Measurements from ENCODE around the gene UBTD2.

UBTD2 gene

DNA sequence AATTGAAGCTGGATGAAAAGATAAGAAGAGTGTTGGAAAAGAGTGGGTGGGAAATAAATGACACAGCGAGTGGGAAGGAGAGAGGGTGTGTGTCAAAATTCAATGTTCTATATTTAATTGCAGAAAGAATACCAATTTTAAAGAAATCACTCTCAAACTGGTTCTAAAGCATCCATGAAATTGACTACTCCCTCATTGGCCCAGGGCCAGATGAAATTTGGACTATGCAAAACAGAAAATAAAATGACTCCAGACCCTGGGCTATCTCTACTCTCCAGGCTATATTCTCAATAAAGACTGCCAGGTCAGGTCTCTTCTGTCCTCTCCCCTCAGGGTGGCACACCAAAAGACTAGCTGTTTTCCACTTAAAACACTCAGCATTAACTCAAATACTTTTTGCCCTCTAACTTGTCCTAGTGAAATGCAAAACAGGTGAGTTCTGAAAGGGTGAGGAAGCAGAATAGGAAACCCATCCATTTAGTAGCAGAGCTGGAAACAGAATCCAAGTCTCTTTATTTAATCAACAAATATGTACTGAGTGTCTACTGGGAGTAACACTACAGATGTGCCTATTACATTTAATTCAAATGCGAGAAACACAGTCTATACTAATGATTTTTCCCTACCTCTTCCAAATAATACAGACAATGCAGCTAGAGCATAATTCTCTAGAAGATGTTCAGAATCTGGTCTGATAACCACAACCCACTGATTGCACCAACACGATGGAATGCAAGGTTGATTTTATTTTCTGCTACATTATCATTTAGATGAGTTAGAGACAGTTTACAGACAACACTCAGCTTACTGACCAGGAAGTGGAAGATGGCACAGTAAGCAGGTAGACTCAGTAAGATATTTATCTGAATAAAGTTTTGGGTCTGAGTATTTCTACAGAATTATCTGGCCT, 47.5 kb downstream of the UBTD2 start:
- peaks cover 13% of the 10 kb centered on the region for H3K79me2 ChIP-seq (ENCODE audit: insufficient read depth, low read length)
- TF ChIP-seq CTCF (IDR thresholded peaks at IDR 0.05; ENCODE audit: borderline replicate concordance, extremely low read depth, low read length, poor library complexity, severe bottlenecking), result no peak
- DNase-seq (no peak), ATAC-seq (ENCODE audit: insufficient read depth, low read depth) (no peak)
- no peaks in the 10 kb centered on the region for H3K9me3 ChIP-seq (ENCODE audit: insufficient read depth, low read length, severe bottlenecking)
- no peak overlapping the region for H3K27ac ChIP-seq (ENCODE audit: low read length)
- H3K4me2 ChIP-seq (ENCODE audit: insufficient read depth, low read length), result no peak overlapping the region
- H3K4me1 ChIP-seq (ENCODE audit: insufficient read depth, low read length), result peaks cover 21% of the 10 kb centered on the region
- no peak overlapping the region for H3K9ac ChIP-seq (ENCODE audit: low read depth, low read length)
- peaks cover 29% of the 10 kb centered on the region for H3K36me3 ChIP-seq (ENCODE audit: insufficient read depth, low read length)
- peaks cover 18% of the 10 kb centered on the region; the same call in 1 of the 2 replicates for H4K20me1 ChIP-seq (ENCODE audit: insufficient read depth, low read length)
- no peaks in the 10 kb centered on the region for H3K27me3 ChIP-seq (ENCODE audit: insufficient read depth, low read length, poor library complexity)
- H2AFZ ChIP-seq (ENCODE audit: low read depth, low read length), result no peak overlapping the region
- no peak overlapping the region for H3K4me3 ChIP-seq (ENCODE audit: low read depth in 1 of 2, low read length in 2 of 2)

DNA sequence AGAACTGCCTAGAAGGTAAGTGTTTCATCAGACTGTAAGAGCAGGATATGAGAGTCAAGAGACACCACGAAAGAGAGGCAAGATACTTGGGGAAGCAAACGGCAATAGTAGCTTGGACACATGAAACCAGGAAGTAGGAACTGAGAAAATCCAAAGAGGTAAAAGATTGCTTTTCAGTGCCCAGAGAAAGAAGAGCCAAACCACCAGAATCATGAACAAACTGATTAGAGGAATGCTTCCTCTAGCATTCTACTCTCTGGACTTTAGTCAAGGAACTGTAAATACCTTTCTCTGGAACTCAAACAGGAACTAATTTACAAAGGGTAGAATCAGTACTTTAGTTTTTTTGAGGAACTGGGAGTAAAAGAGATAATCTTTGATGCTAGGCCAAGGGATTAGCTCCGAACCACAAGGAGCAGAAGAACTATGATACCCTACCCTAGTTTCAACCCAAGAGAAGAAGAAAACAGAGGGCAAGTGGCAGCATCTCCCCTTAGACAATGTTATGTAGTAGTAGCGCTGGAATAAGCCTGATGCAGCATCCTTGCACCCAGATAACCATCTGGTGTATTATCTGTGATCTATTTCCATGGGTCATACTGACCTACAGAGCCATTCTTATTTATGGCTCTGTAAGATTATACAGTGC, 48.3 kb downstream of the UBTD2 start:
- DNase-seq (no peak), ATAC-seq (ENCODE audit: insufficient read depth, low read depth) (no peak)
- H3K27ac ChIP-seq (ENCODE audit: low read length), result no peak overlapping the region
- no peak overlapping the region for H3K9ac ChIP-seq (ENCODE audit: low read depth, low read length)
- H3K27me3 ChIP-seq (ENCODE audit: insufficient read depth, low read length, poor library complexity), result no peaks in the 10 kb centered on the region
- TF ChIP-seq EZH2 (IDR thresholded peaks at IDR 0.05; ENCODE audit: borderline replicate concordance, low read depth, low read length, severe bottlenecking) (no peak), CTCF (IDR thresholded peaks at IDR 0.05; ENCODE audit: borderline replicate concordance, extremely low read depth, low read length, poor library complexity, severe bottlenecking) (no peak)
- peaks cover 21% of the 10 kb centered on the region for H3K4me1 ChIP-seq (ENCODE audit: insufficient read depth, low read length)
- H3K79me2 ChIP-seq (ENCODE audit: insufficient read depth, low read length), result peaks cover 13% of the 10 kb centered on the region
- no peak overlapping the region for H2AFZ ChIP-seq (ENCODE audit: low read depth, low read length)
- H3K9me3 ChIP-seq (ENCODE audit: insufficient read depth, low read length, severe bottlenecking), result no peaks in the 10 kb centered on the region
- peaks cover 18% of the 10 kb centered on the region; the same call in 1 of the 2 replicates for H4K20me1 ChIP-seq (ENCODE audit: insufficient read depth, low read length)
- no peak overlapping the region for H3K4me2 ChIP-seq (ENCODE audit: insufficient read depth, low read length)
- H3K4me3 ChIP-seq (ENCODE audit: low read depth in 1 of 2, low read length in 2 of 2), result no peak overlapping the region
- peaks cover 37% of the 10 kb centered on the region for H3K36me3 ChIP-seq (ENCODE audit: insufficient read depth, low read length)

DNA sequence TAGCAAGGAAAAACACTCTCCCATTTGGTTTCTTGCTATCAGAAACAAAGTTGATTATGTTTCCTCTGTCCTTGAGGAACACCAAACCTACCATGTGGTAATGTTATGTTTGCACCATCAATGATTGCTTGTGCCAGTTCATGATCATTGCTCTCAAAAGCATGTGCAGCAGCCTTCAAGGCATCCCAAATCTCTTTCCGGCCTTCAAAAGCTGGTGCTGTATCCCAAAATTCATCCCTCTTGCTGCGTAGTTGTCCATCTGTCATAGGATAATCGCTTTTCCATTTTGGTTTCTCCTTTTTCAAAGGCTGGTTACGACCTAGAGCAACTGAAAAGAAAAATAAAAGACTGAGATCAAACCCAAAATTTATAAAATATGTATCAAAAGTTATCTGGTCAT, 49.5 kb downstream of the UBTD2 start:
- Histone ChIP-seq H3K4me1 (ENCODE audit: insufficient read depth, low read length) (peaks cover 15% of the 10 kb centered on the region), H3K9me3 (ENCODE audit: insufficient read depth, low read length, severe bottlenecking) (no peaks in the 10 kb centered on the region), H3K27ac (ENCODE audit: low read length) (no peak overlapping the region), H3K36me3 (ENCODE audit: insufficient read depth, low read length) (peaks cover 44% of the 10 kb centered on the region), H3K9ac (ENCODE audit: low read depth, low read length) (no peak overlapping the region), H3K79me2 (ENCODE audit: insufficient read depth, low read length) (peaks cover 10% of the 10 kb centered on the region), H3K4me3 (ENCODE audit: low read depth in 1 of 2, low read length in 2 of 2) (no peak overlapping the region), H3K27me3 (ENCODE audit: insufficient read depth, low read length, poor library complexity) (no peaks in the 10 kb centered on the region), H2AFZ (ENCODE audit: low read depth, low read length) (no peak overlapping the region), H4K20me1 (ENCODE audit: insufficient read depth, low read length) (peaks cover 15% of the 10 kb centered on the region; the same call in 1 of the 2 replicates), H3K4me2 (ENCODE audit: insufficient read depth, low read length) (no peak overlapping the region)
- TF ChIP-seq EZH2 (IDR thresholded peaks at IDR 0.05; ENCODE audit: borderline replicate concordance, low read depth, low read length, severe bottlenecking) (no peak), CTCF (IDR thresholded peaks at IDR 0.05; ENCODE audit: borderline replicate concordance, extremely low read depth, low read length, poor library complexity, severe bottlenecking) (no peak)
- no peak for DNase-seq
- ATAC-seq (ENCODE audit: insufficient read depth, low read depth), result no peak
